Epithelial cell of proximal tubule (primary cell): ENCODE data around the gene ZNHIT2. TPM values are rescaled to one million over a fixed set of nuclear protein-coding genes. Genes with fewer than 3 reads are reported as not detected.

Experiments used
- DNase-seq: peaks from one replicate; pipeline ENCODE4 v3.0.0-alpha.2; 2011; ENCODE audit warnings: low read depth
- H3K4me3 ChIP-seq: 2 replicates; pipeline ENCODE4 v1.5.1; 2011; ENCODE audit warnings: low read depth, mild to moderate bottlenecking, low read length
- CTCF ChIP-seq: conservative IDR thresholded peaks from 2 replicates; pipeline ENCODE4 v1.5.1; 2012; ENCODE audit warnings: low read depth, mild to moderate bottlenecking, low read length
- total RNA-seq: library from RNA; depleted of rRNA; stranded (reverse); fragments of >200 nt; gene quantifications from 2 replicates; pipeline ENCODE4 v1.2.3, GENCODE V29; 2015

Gene ZNHIT2
- total RNA-seq, 1 donor from 2014 or later = 37.1 TPM

- no peak for TF ChIP-seq CTCF
- peak overlapping the region; percentile 81 for H3K4me3 ChIP-seq
- no peak for DNase-seq
Measured at GRCh38 chr11:65083134-65083833, 34.2 kb downstream of the ZNHIT2 start.

- DNase-seq = no peak
- TF ChIP-seq CTCF = no peak
- H3K4me3 ChIP-seq = no peak overlapping the region
Measured at GRCh38 chr11:65078786-65079342, 38.6 kb downstream of the ZNHIT2 start.

- TF ChIP-seq CTCF = peak; percentile 70
- H3K4me3 ChIP-seq = no peak overlapping the region
- no peak for DNase-seq
Measured at GRCh38 chr11:65078151-65078550, 39.4 kb downstream of the ZNHIT2 start.

- no peak for DNase-seq
- no peak for TF ChIP-seq CTCF
- H3K4me3 ChIP-seq = no peak overlapping the region
Measured at GRCh38 chr11:65077451-65077850, 40.0 kb downstream of the ZNHIT2 start.

GRCh38 chr11:65072631-65072966 is 44.9 kb downstream of the ZNHIT2 start:
- no peak for DNase-seq
- TF ChIP-seq CTCF = no peak
- H3K4me3 ChIP-seq = no peak overlapping the region

- H3K4me3 ChIP-seq = no peak overlapping the region
- no peak for DNase-seq
- TF ChIP-seq CTCF = no peak
Measured at GRCh38 chr11:65071907-65072630, 45.4 kb downstream of the ZNHIT2 start.
